Loucy (cell line): ENCODE data around the gene TBC1D2.

Experiments used
- H2AFZ ChIP-seq: fragments of 200-600 bp; sonication (generic); 2 replicates; pipeline ENCODE4 v1.6.0; 2016; ENCODE audit warnings: antibody characterized with exemption, mild to moderate bottlenecking, low read length, moderate library complexity
- H3F3A ChIP-seq: fragments of 200-600 bp; 2 replicates; pipeline ENCODE4 v1.6.0; 2016; ENCODE audit warnings: antibody characterized with exemption, low read depth, mild to moderate bottlenecking
- H3K27me3 ChIP-seq: fragments of 200-600 bp; sonication (generic); 2 replicates; pipeline ENCODE4 v1.6.1; 2014; ENCODE audit warnings: low read length, mild to moderate bottlenecking; ENCODE audit not compliant: insufficient read depth, poor library complexity, severe bottlenecking
- H3K36me3 ChIP-seq: fragments of 200-600 bp; sonication (generic); 2 replicates; pipeline ENCODE4 v1.6.1; 2016; ENCODE audit warnings: low read length; ENCODE audit not compliant: insufficient read depth
- H3K4me1 ChIP-seq: fragments of 200-600 bp; sonication (generic); 2 replicates; pipeline ENCODE4 v1.5.1; 2014; ENCODE audit warnings: low read length, mild to moderate bottlenecking; ENCODE audit not compliant: insufficient read depth, poor library complexity, severe bottlenecking
- H3K4me2 ChIP-seq: fragments of 200-600 bp; sonication (generic); 2 replicates; pipeline ENCODE4 v1.6.0; 2014; ENCODE audit warnings: antibody characterized with exemption, low read length, low read depth, mild to moderate bottlenecking; ENCODE audit not compliant: poor library complexity, severe bottlenecking
- H3K4me3 ChIP-seq: fragments of 200-600 bp; sonication (generic); 2 replicates; pipeline ENCODE4 v1.5.1; 2014; ENCODE audit warnings: low read length, mild to moderate bottlenecking, mixed read lengths; ENCODE audit not compliant: poor library complexity, severe bottlenecking
- H3K79me2 ChIP-seq: fragments of 200-600 bp; sonication (generic); 2 replicates; pipeline ENCODE4 v1.6.1; 2014; ENCODE audit warnings: low read length; ENCODE audit not compliant: insufficient read depth
- H3K9ac ChIP-seq: fragments of 200-600 bp; sonication (generic); 2 replicates; pipeline ENCODE4 v1.6.0; 2014; ENCODE audit warnings: mild to moderate bottlenecking, low read depth, low read length, moderate library complexity; ENCODE audit not compliant: poor library complexity, severe bottlenecking
- H3K9me2 ChIP-seq: fragments of 200-600 bp; sonication (generic); replicated peaks from 2 replicates; pipeline ENCODE4 v1.6.1; 2016; ENCODE audit warnings: low read depth, low read length, mixed read lengths
- H3K9me3 ChIP-seq: fragments of 200-600 bp; sonication (generic); 2 replicates; pipeline ENCODE4 v1.6.1; 2014; ENCODE audit warnings: mild to moderate bottlenecking, antibody characterized with exemption, low read length, low read depth; ENCODE audit not compliant: insufficient read depth
- H4K20me1 ChIP-seq: fragments of 200-600 bp; sonication (generic); 2 replicates; pipeline ENCODE4 v1.6.0; 2014; ENCODE audit warnings: antibody characterized with exemption, low read length, mild to moderate bottlenecking; ENCODE audit not compliant: insufficient read depth, poor library complexity, severe bottlenecking
- EZH2phosphoT487 ChIP-seq: fragments of 200-600 bp; IDR thresholded peaks from 2 replicates; pipeline ENCODE4 v1.6.1; 2018; ENCODE audit warnings: antibody characterized with exemption, mild to moderate bottlenecking, moderate library complexity, borderline replicate concordance
- TF ChIP-seq, protein P1 (sequence below): fragments of 200-600 bp; sonication (generic); conservative IDR thresholded peaks from 2 replicates; pipeline ENCODE4 v1.5.1; 2014; ENCODE audit warnings: mild to moderate bottlenecking, antibody characterized with exemption, low read length

Gene TBC1D2

GRCh38 chr9:98226957-98227356 lies 28.5 kb downstream of the TBC1D2 start:
- no peak overlapping the region for H2AFZ ChIP-seq
- H3K4me2 ChIP-seq = no peak overlapping the region
- no peaks in the 10 kb centered on the region for H3K27me3 ChIP-seq
- no peak overlapping the region for H3K9ac ChIP-seq
- no peaks in the 10 kb centered on the region for H3F3A ChIP-seq
- TF ChIP-seq, protein P1, sequence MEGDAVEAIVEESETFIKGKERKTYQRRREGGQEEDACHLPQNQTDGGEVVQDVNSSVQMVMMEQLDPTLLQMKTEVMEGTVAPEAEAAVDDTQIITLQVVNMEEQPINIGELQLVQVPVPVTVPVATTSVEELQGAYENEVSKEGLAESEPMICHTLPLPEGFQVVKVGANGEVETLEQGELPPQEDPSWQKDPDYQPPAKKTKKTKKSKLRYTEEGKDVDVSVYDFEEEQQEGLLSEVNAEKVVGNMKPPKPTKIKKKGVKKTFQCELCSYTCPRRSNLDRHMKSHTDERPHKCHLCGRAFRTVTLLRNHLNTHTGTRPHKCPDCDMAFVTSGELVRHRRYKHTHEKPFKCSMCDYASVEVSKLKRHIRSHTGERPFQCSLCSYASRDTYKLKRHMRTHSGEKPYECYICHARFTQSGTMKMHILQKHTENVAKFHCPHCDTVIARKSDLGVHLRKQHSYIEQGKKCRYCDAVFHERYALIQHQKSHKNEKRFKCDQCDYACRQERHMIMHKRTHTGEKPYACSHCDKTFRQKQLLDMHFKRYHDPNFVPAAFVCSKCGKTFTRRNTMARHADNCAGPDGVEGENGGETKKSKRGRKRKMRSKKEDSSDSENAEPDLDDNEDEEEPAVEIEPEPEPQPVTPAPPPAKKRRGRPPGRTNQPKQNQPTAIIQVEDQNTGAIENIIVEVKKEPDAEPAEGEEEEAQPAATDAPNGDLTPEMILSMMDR = no peak
- H3K36me3 ChIP-seq = no peaks in the 10 kb centered on the region
- H4K20me1 ChIP-seq = no peaks in the 10 kb centered on the region
- no peaks in the 10 kb centered on the region for H3K9me2 ChIP-seq
- H3K9me3 ChIP-seq = no peaks in the 10 kb centered on the region
- H3K4me1 ChIP-seq = no peaks in the 10 kb centered on the region
- no peaks in the 10 kb centered on the region for H3K79me2 ChIP-seq
- no peak overlapping the region for H3K4me3 ChIP-seq

DNA sequence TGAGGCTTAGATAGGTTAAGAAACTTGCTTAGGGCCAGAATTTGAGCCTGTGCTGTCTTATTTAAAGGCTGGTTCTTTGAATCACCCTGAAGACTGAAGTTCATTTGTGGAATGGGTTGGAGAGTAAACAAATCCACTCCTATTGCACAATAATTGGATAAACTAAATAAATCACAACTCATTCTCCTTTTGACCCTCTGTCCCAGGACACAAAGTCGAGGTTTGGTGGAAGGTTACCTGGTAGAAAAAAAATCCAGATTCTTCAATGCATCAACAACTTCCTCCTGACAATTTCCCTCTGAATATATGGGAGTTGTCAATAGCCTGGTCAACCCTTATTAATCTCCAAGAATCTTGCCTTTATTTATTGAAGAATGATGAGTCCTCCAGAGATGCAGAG lies 28.9 kb downstream of the TBC1D2 start:
- H3F3A ChIP-seq = no peaks in the 10 kb centered on the region
- H3K9me2 ChIP-seq = no peaks in the 10 kb centered on the region
- H3K4me1 ChIP-seq = no peaks in the 10 kb centered on the region
- H3K79me2 ChIP-seq = no peaks in the 10 kb centered on the region
- no peak overlapping the region for H3K4me2 ChIP-seq
- no peaks in the 10 kb centered on the region for H3K27me3 ChIP-seq
- H3K36me3 ChIP-seq = no peaks in the 10 kb centered on the region
- no peaks in the 10 kb centered on the region for H4K20me1 ChIP-seq
- H3K4me3 ChIP-seq = no peak overlapping the region
- TF ChIP-seq, protein P1 = no peak
- TF ChIP-seq EZH2phosphoT487 = no peak
- H3K9me3 ChIP-seq = no peaks in the 10 kb centered on the region
- no peak overlapping the region for H3K9ac ChIP-seq
- H2AFZ ChIP-seq = no peak overlapping the region

DNA sequence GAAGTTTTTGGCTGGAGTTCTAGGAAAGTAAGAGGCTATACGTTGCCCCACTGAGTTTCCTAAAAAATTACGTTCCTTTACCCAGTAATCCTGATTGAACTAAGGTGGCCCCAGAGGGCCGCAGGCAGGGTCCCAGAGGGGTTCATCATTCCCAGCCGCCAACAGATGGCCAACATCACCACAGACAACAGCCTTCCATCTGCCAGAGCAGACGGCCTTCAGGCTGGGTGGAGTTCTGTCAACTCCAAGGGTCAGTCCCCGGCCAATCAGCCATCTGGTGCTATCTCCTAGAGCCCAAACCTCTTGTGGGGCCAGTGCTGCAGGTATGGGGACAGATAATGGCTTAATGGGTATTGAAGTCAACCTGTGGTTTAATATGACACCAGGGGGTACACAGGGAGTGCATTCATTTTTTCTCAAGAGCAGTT lies 30.4 kb downstream of the TBC1D2 start:
- Histone ChIP-seq H3K79me2 (no peaks in the 10 kb centered on the region), H3K36me3 (no peaks in the 10 kb centered on the region), H3K9me2 (no peaks in the 10 kb centered on the region), H3F3A (no peaks in the 10 kb centered on the region), H4K20me1 (no peaks in the 10 kb centered on the region), H2AFZ (no peak overlapping the region), H3K4me3 (no peak overlapping the region), H3K9me3 (no peaks in the 10 kb centered on the region), H3K4me1 (no peaks in the 10 kb centered on the region), H3K9ac (no peak overlapping the region), H3K4me2 (no peak overlapping the region), H3K27me3 (no peaks in the 10 kb centered on the region)
- TF ChIP-seq, protein P1 = no peak
- TF ChIP-seq EZH2phosphoT487 = no peak
